ENCODE measurements around the gene GPRC5B. TPM values are rescaled to one million over a fixed set of nuclear protein-coding genes. Genes with fewer than 3 reads are reported as not detected.

GPRC5B gene
- polyA plus RNA-seq, 1 donor = 46.8 TPM

DNA sequence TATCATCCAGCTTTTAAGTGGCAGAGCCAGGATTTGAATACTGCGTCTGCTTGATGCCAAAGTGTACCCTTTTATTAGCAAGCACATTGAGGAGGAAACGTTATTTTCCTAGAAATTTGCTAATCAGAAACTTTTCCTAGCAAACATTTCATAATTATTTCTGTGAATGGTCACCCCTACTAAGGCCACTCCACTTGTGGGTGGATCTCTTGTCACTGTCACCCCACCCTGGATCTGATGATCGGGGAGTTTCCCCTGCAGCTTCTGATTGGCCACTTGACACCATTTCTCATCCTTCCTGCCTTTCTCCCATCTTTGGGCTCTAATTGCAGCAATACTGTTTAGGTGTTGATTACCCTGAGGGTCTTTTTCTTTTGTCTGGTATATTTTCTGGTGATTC is 35.9 kb downstream of the GPRC5B start:
- Histone ChIP-seq H3K4me1 (ENCODE audit: control insufficient read depth, insufficient read depth, low read length) (no peaks in the 10 kb centered on the region), H3K4me3 (ENCODE audit: low read length) (no peak overlapping the region), H3K36me3 (ENCODE audit: control insufficient read depth, insufficient read depth, low read length) (no peaks in the 10 kb centered on the region), H3K9me3 (ENCODE audit: control insufficient read depth, low read depth, low read length) (no peaks in the 10 kb centered on the region), H3K27me3 (ENCODE audit: control insufficient read depth, insufficient read depth, low read length) (no peaks in the 10 kb centered on the region), H3K27ac (ENCODE audit: low read length) (no peak overlapping the region)
- no peak for DNase-seq
- WGBS (ENCODE audit: insufficient coverage, low lambda C conversion rate) = no CpG with 5 or more reads among the region's 3 CpGs

DNA sequence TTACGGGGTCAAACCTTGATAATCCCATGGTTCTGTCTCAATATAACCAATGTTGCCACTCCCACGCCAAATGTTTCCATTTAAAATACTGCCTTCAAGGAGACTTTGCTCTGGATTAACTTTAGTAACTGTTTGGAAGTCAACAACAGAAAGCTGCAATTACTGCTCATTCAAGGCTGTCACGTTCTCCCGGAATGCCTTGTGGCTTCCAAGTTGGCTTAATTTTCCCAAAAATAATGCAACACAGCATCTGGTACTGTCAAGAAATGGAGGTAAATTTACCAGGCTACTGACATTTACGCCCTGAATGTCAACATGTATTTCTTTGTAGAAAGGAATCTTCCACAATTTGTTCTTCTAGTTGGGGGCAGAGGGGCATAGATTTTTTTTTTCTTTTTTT is 38.2 kb downstream of the GPRC5B start:
- Histone ChIP-seq H3K9me3 (ENCODE audit: control insufficient read depth, low read depth, low read length) (no peaks in the 10 kb centered on the region), H3K4me3 (ENCODE audit: low read length) (no peak overlapping the region), H3K27me3 (ENCODE audit: control insufficient read depth, insufficient read depth, low read length) (no peaks in the 10 kb centered on the region), H3K36me3 (ENCODE audit: control insufficient read depth, insufficient read depth, low read length) (no peaks in the 10 kb centered on the region), H3K27ac (ENCODE audit: low read length) (no peak overlapping the region), H3K4me1 (ENCODE audit: control insufficient read depth, insufficient read depth, low read length) (no peaks in the 10 kb centered on the region)
- WGBS (ENCODE audit: insufficient coverage, low lambda C conversion rate) = 100% methylated on average over 1 of the region's 5 CpGs
- no peak for DNase-seq

DNA sequence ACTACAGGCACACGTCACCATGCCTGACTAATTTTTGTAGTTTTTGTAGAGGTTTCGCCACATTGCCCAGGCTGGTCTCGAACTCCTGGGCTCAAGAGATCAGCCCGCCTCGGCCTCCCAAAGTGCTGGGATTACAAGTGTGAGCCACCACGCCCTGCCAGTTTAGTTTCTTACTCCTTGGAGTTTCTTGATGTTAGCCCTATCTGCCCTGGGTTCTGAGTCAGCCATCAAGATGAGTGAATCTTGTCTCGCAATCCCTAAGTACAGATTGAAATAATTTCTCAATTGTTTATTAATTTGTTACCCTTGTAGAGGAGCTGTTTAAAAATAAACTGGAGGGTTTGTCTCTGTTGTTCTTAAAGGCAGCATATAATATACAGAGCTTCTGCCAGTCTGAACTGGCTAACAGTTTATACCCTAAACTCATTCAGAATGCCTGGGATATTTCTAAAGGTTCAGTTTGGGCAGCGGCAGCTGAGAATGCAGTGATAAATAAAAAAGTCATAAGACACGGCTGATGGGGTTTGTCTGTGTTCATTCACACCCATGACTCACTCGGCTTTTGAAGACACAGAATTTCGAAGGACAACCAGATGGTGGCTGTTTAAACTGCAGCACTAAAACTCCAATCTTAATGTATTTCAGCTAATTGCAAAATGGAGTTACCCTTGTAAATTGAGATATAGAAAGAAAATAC is 39.6 kb downstream of the GPRC5B start:
- H3K27ac ChIP-seq (ENCODE audit: low read length) = no peak overlapping the region
- no peaks in the 10 kb centered on the region for H3K27me3 ChIP-seq (ENCODE audit: control insufficient read depth, insufficient read depth, low read length)
- no peaks in the 10 kb centered on the region for H3K36me3 ChIP-seq (ENCODE audit: control insufficient read depth, insufficient read depth, low read length)
- no peak overlapping the region for H3K4me3 ChIP-seq (ENCODE audit: low read length)
- H3K9me3 ChIP-seq (ENCODE audit: control insufficient read depth, low read depth, low read length) = no peaks in the 10 kb centered on the region
- DNase-seq = no peak
- WGBS (ENCODE audit: insufficient coverage, low lambda C conversion rate) = 95% methylated on average over 3 of the region's 11 CpGs
- H3K4me1 ChIP-seq (ENCODE audit: control insufficient read depth, insufficient read depth, low read length) = no peaks in the 10 kb centered on the region

DNA sequence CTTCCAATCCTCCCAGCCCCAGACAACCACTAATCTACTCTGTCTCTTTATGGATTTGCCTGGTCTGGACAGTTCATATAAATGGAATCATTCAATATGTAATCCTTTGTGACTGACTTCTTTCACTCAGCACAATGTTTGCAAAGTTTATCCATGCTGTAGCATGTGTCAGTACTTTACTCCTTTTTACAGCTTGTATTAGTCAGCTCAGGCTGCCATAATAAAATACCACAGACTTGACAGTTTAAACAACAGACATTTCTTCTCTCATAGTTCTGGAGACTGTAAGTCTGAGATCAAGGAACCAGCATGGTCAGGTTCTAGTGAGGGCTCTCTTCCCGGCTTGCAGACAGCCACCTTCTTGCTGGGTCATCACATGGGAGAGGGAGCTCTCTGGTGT is 41.3 kb downstream of the GPRC5B start:
- H3K27ac ChIP-seq (ENCODE audit: low read length) = no peak overlapping the region
- no peaks in the 10 kb centered on the region for H3K27me3 ChIP-seq (ENCODE audit: control insufficient read depth, insufficient read depth, low read length)
- no peaks in the 10 kb centered on the region for H3K36me3 ChIP-seq (ENCODE audit: control insufficient read depth, insufficient read depth, low read length)
- WGBS (ENCODE audit: insufficient coverage, low lambda C conversion rate) = no CpG with 5 or more reads among the region's 1 CpG
- DNase-seq = peak; percentile 16 to 52
- H3K4me3 ChIP-seq (ENCODE audit: low read length) = no peak overlapping the region
- no peaks in the 10 kb centered on the region for H3K4me1 ChIP-seq (ENCODE audit: control insufficient read depth, insufficient read depth, low read length)
- no peaks in the 10 kb centered on the region for H3K9me3 ChIP-seq (ENCODE audit: control insufficient read depth, low read depth, low read length)

DNA sequence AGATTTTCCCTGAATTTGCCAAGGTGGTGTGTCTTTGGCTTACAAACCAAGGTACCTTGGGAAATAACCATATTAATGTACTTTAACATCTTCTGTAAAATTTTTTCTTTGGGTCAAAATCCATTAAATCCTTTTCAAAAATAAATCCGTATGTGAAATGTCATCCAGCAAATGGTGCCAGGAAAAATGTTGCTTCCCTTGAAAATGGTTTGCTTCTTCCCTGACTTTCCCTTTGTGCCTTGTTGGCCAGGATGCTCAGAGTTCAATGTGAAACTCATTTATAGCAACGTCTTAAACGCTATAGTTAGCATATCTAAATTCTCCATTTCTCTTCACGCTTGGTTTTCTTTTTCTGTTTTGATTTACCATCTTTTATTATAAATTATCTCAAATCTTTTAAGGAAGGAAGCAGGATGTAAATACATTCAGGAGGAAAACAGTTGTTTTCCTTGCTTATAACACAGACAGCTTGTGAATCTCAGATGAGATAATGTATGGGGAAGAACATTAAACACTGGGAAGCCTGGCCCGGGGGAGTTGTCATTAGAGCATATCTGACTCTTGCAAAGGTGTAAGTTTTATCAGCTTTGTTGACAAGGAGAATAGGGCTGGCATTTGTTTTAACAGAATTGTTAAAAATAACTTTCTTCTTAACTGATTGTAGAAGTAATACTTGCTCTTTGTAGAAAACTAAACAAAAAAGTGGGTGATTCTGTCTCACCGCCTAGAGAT is 42.1 kb downstream of the GPRC5B start:
- H3K4me3 ChIP-seq (ENCODE audit: low read length) = no peak overlapping the region
- no peaks in the 10 kb centered on the region for H3K9me3 ChIP-seq (ENCODE audit: control insufficient read depth, low read depth, low read length)
- H3K4me1 ChIP-seq (ENCODE audit: control insufficient read depth, insufficient read depth, low read length) = no peaks in the 10 kb centered on the region
- H3K27me3 ChIP-seq (ENCODE audit: control insufficient read depth, insufficient read depth, low read length) = no peaks in the 10 kb centered on the region
- no peaks in the 10 kb centered on the region for H3K36me3 ChIP-seq (ENCODE audit: control insufficient read depth, insufficient read depth, low read length)
- DNase-seq = no peak
- 80% methylated on average over 5 of the region's 6 CpGs for WGBS (ENCODE audit: insufficient coverage, low lambda C conversion rate)
- H3K27ac ChIP-seq (ENCODE audit: low read length) = no peak overlapping the region

DNA sequence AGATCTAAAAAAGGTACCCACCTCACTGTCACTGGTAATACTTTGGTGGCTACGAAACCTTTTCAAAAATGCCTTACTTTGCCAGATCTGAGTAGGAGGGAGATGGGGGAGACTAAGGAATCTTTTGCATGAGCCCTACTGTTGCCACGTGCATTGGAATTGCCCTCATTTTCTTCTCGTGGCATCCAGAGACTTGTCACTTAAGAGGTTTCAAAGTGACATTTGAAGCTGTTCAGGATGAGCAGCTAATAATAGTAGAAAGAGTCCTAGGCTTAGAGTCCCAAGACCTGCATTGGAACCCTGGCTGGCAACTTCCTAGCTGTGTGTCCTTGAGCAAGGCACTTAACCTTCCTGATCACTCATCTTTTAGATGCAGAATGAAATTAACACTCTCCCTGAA is 43.5 kb downstream of the GPRC5B start:
- WGBS (ENCODE audit: insufficient coverage, low lambda C conversion rate) = no CpG with 5 or more reads among the region's 3 CpGs

DNA sequence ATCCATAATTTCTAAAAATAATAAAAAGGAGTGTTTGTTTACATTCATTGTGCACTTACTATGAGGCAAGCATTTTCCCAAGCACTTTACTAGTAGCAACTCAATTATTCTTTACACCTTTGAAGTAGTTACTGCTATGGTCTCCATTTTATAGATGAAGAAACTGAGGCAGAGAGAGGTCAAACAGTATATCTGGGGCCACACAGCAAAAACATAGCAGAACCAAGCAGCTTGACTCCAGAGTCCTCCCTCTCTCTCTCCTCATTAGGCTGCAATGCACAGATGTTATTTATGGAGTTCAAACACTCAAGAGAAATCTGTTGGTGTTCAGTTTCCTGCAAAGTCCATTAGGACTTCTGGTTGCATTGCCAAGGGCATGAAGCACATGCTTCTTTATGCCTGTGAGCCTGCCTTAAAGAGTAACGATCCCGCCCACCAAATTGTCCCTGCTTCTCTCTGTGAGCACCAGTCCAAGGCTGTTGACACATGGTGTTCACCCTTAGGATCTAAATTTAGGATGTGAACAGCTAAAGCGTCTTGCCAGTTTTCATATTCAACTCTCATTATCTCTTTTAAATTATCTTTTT is 44.0 kb downstream of the GPRC5B start:
- no peak overlapping the region for H3K4me3 ChIP-seq (ENCODE audit: low read length)
- no peaks in the 10 kb centered on the region for H3K4me1 ChIP-seq (ENCODE audit: control insufficient read depth, insufficient read depth, low read length)
- no peaks in the 10 kb centered on the region for H3K9me3 ChIP-seq (ENCODE audit: control insufficient read depth, low read depth, low read length)
- no peaks in the 10 kb centered on the region for H3K36me3 ChIP-seq (ENCODE audit: control insufficient read depth, insufficient read depth, low read length)
- 83% methylated on average over 1 of the region's 3 CpGs for WGBS (ENCODE audit: insufficient coverage, low lambda C conversion rate)
- no peak for DNase-seq
- H3K27me3 ChIP-seq (ENCODE audit: control insufficient read depth, insufficient read depth, low read length) = no peaks in the 10 kb centered on the region
- no peak overlapping the region for H3K27ac ChIP-seq (ENCODE audit: low read length)

More for the DNA sequence above, 43.5 kb downstream of the GPRC5B start:
- Histone ChIP-seq H3K27me3 (ENCODE audit: control insufficient read depth, insufficient read depth, low read length) (no peaks in the 10 kb centered on the region), H3K4me3 (ENCODE audit: low read length) (no peak overlapping the region), H3K9me3 (ENCODE audit: control insufficient read depth, low read depth, low read length) (no peaks in the 10 kb centered on the region), H3K27ac (ENCODE audit: low read length) (no peak overlapping the region), H3K36me3 (ENCODE audit: control insufficient read depth, insufficient read depth, low read length) (no peaks in the 10 kb centered on the region), H3K4me1 (ENCODE audit: control insufficient read depth, insufficient read depth, low read length) (no peaks in the 10 kb centered on the region)
- DNase-seq = no peak

DNA sequence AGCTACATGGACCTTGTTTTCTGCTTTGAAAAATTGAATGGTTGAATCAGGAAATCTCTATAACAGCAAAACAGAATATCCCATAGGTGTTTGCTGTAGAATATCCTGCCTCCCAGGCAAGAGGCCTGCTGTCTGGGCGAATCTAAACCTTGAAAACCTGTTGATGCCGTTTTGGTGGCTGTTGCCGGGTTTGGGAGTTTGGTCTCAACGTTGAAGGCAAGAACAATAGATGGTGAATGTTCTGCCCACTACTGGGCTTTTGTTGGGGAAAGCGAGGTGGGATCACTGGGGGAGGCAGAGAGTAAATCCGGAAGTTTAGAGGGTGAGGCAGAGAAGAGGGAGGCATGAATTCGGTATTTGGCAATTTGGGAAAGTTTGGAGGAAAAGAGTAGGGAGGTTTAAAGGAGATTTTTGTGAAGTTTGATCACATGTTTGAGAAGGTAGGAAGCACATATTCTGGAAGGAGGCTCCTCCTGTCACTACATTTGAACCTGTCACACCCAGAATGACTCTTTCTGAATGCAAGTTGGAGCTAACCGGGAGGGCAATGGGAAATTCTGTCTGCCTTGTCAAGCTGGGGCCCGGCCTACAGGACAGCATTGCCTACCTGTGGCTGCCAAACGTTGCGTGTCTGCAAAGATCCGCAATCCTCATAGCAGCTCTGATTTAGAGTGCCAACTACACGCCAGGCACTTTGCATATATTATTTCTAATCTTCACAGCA is 46.5 kb downstream of the GPRC5B start:
- Histone ChIP-seq H3K9me3 (ENCODE audit: control insufficient read depth, low read depth, low read length) (no peaks in the 10 kb centered on the region), H3K4me3 (ENCODE audit: low read length) (no peak overlapping the region), H3K27me3 (ENCODE audit: control insufficient read depth, insufficient read depth, low read length) (no peaks in the 10 kb centered on the region), H3K36me3 (ENCODE audit: control insufficient read depth, insufficient read depth, low read length) (no peaks in the 10 kb centered on the region), H3K4me1 (ENCODE audit: control insufficient read depth, insufficient read depth, low read length) (no peaks in the 10 kb centered on the region), H3K27ac (ENCODE audit: low read length) (no peak overlapping the region)
- 84% methylated on average over 3 of the region's 13 CpGs for WGBS (ENCODE audit: insufficient coverage, low lambda C conversion rate)
- DNase-seq = no peak

DNA sequence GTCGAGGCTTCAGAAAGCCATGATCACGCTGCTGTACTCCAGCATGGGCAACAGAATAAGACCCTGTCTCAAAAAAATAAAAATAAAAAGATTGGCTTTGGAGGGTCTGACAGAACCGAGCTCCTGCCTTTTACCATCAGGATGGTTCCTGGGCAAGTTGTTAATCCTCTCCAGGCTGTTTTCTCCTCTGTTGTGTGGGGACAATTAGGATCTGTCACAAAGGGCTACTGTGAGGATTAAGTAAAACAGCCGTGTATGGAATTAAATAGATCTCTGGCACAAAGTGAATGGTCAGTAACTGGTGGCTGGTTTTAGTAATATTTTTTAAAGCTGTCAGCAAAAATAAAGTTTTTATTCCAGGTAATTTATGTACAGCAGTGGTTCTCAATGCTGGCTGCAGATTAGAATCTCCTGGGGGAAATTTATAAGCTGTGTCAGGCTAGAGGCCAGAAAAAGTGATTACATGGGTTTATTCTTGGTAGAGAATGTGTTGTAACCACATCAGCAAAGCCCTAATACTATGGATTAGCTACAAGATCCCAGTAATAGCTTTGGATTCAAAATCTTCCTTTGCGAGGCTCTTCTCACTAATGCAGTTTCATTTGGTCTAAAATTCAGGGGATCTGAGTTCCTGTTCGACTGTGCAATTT is 47.2 kb downstream of the GPRC5B start:
- H3K4me3 ChIP-seq (ENCODE audit: low read length) = no peak overlapping the region
- H3K27me3 ChIP-seq (ENCODE audit: control insufficient read depth, insufficient read depth, low read length) = no peaks in the 10 kb centered on the region
- WGBS (ENCODE audit: insufficient coverage, low lambda C conversion rate) = 78% methylated on average over 2 of the region's 6 CpGs
- H3K4me1 ChIP-seq (ENCODE audit: control insufficient read depth, insufficient read depth, low read length) = no peaks in the 10 kb centered on the region
- DNase-seq = no peak
- no peaks in the 10 kb centered on the region for H3K9me3 ChIP-seq (ENCODE audit: control insufficient read depth, low read depth, low read length)
- H3K27ac ChIP-seq (ENCODE audit: low read length) = no peak overlapping the region
- H3K36me3 ChIP-seq (ENCODE audit: control insufficient read depth, insufficient read depth, low read length) = no peaks in the 10 kb centered on the region

DNA sequence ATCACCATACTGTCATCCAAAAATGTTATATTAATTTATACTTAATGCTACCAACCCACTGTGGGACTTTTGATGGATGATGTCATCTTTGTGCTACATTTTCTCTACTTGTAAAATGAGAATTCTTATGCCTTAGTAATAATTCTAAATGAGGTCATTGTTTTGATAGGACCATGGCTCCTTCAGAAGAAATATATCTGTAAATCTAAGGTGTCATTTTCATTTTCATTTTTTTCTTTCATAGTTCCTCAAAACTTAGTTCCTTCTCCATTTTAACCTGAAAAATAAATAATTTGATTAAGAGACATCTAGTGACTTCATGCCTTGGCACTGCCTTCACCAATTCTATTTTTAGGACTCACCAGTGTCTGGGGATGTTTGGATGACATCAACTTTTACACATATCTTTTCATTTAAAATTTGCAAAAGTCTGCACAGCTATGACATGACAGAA is 48.7 kb downstream of the GPRC5B start:
- H3K27ac ChIP-seq (ENCODE audit: low read length) = no peak overlapping the region
- no peaks in the 10 kb centered on the region for H3K27me3 ChIP-seq (ENCODE audit: control insufficient read depth, insufficient read depth, low read length)
- H3K4me1 ChIP-seq (ENCODE audit: control insufficient read depth, insufficient read depth, low read length) = no peaks in the 10 kb centered on the region
- H3K9me3 ChIP-seq (ENCODE audit: control insufficient read depth, low read depth, low read length) = no peaks in the 10 kb centered on the region
- DNase-seq = no peak
- H3K4me3 ChIP-seq (ENCODE audit: low read length) = no peak overlapping the region
- H3K36me3 ChIP-seq (ENCODE audit: control insufficient read depth, insufficient read depth, low read length) = no peaks in the 10 kb centered on the region

Measured in large intestine (tissue), 3 donors.